Nephron (organoid): ENCODE data around the gene TC2N.
A peak's percentile ranks its signal among the peaks of the same experiment; 100 is the strongest.

Source experiments
- H3K27ac Mint-ChIP-seq, 3 experiments: 2 replicates each; pipeline ENCODE4 v1.8.0; 2020; ENCODE audit warnings: mixed read lengths in 3 of 3, mild to moderate bottlenecking in 2 of 3, moderate library complexity in 1 of 3
- H3K27me3 Mint-ChIP-seq: 2 replicates; pipeline ENCODE4 v1.8.0; 2021; ENCODE audit warnings: low read depth, mild to moderate bottlenecking, moderate library complexity, mixed read lengths
- H3K36me3 Mint-ChIP-seq: 2 replicates; pipeline ENCODE4 v1.8.0; 2020; ENCODE audit warnings: low read depth, mixed read lengths
- H3K4me1 Mint-ChIP-seq: 2 replicates; pipeline ENCODE4 v1.8.0; 2020; ENCODE audit warnings: mixed read lengths
- H3K4me3 Mint-ChIP-seq, 3 experiments: 2 replicates each; pipeline ENCODE4 v1.8.0; 2020; ENCODE audit warnings: mild to moderate bottlenecking in 3 of 3, mixed read lengths in 3 of 3, moderate library complexity in 2 of 3
- H3K9me3 Mint-ChIP-seq: 2 replicates; pipeline ENCODE4 v1.8.0; 2020; ENCODE audit warnings: mixed read lengths
- TF ChIP-seq, protein P1 (sequence below), 3 experiments: fragments of 200-600 bp; sonication (generic); IDR thresholded peaks; one replicate each; pipeline ENCODE4 v1.5.0; 2021; ENCODE audit warnings: antibody characterized with exemption in 3 of 3; ENCODE audit not compliant: unreplicated experiment in 3 of 3

TC2N gene

DNA sequence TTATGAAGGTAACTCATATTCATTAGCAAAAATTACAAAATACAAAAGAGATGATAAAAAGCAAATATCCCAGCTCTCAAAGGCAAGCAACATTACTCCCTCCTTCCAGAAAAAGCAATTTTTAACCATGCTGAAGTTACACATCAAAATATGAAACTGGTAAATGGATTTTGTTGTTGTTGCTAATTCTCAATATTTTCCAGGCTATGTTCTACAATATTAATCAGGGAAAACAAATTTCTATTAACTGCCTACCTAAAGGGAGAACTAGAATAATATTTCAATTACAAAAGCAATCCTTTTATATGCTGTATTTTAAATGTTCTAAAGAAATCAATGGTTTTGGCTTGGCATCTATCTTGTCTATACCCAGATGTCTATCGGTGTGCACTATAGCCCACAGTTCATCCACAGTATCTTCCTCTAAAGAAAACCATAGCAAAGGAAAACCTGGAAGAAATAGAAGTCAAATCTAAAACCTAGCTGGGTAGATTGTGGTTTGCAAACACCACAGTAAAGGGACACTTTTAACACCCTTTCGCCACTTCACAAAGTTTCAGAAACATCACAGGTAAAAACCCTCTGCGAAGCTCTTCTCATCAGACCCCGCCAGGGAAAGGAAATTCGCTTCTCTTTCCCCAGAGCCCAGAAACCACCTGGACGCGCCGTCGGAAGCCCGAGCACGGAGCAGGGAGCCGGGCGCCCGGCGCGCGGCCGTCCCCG, 32.0 kb downstream of the TC2N start:
- Mint-ChIP-seq H3K27ac (no peak overlapping the region), H3K4me1 (peaks cover 3% of the 10 kb centered on the region), H3K4me3 (peak overlapping the region; percentile 73 to 80 (median 80)), H3K27me3 (peaks cover 78% of the 10 kb centered on the region), H3K36me3 (no peaks in the 10 kb centered on the region), H3K9me3 (peaks cover 9% of the 10 kb centered on the region)
- TF ChIP-seq, protein P1, sequence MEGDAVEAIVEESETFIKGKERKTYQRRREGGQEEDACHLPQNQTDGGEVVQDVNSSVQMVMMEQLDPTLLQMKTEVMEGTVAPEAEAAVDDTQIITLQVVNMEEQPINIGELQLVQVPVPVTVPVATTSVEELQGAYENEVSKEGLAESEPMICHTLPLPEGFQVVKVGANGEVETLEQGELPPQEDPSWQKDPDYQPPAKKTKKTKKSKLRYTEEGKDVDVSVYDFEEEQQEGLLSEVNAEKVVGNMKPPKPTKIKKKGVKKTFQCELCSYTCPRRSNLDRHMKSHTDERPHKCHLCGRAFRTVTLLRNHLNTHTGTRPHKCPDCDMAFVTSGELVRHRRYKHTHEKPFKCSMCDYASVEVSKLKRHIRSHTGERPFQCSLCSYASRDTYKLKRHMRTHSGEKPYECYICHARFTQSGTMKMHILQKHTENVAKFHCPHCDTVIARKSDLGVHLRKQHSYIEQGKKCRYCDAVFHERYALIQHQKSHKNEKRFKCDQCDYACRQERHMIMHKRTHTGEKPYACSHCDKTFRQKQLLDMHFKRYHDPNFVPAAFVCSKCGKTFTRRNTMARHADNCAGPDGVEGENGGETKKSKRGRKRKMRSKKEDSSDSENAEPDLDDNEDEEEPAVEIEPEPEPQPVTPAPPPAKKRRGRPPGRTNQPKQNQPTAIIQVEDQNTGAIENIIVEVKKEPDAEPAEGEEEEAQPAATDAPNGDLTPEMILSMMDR (IDR thresholded peaks at IDR 0.05; ENCODE audit: unreplicated experiment in 3 of 3): no peak

DNA sequence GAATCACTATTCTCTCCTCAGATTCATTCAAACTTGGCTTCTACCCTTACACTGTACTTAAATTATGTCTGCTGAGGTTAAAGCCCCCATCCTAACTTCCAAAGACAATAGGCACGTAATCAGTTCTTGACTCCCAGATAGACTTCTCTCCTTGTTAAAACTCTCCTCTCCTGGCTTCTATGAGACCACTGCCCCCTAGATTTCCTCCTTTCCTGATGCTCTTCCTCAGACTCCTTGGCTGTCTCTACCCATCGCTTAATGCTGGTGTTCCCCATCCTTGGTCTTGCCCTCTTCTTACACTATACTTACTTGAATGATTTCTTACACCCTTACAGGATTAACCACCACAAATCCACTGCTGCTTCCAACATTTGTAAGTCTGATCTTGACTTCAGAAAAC, 32.8 kb downstream of the TC2N start:
- TF ChIP-seq, protein P1 (IDR thresholded peaks at IDR 0.05; ENCODE audit: unreplicated experiment in 3 of 3): no peak
- no peak overlapping the region for H3K27ac Mint-ChIP-seq
- peaks cover 9% of the 10 kb centered on the region for H3K9me3 Mint-ChIP-seq
- no peaks in the 10 kb centered on the region for H3K36me3 Mint-ChIP-seq
- peaks cover 3% of the 10 kb centered on the region for H3K4me1 Mint-ChIP-seq
- peak overlapping the region; percentile 2 to 13 (median 11) for H3K4me3 Mint-ChIP-seq
- peaks cover 70% of the 10 kb centered on the region for H3K27me3 Mint-ChIP-seq

DNA sequence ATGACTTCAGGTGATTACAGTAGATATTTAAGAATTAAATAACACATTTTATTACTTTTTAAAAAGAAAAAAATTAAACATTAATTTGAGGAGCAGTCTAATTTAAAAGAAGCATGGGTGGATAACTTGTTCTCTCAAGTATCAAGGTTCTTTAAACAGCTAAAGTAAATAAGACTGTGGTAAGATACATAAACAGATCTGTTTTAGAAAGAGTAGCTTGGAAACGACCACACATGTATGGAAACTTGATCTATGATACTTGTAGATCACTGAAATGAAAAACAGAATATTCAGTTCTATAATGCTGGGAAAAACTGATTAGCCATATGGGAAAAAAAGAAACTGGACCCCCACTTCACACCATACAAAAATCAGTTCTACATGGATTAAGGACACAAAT, 36.0 kb downstream of the TC2N start:
- H3K27ac Mint-ChIP-seq: no peak overlapping the region
- H3K4me1 Mint-ChIP-seq: peaks cover 3% of the 10 kb centered on the region
- TF ChIP-seq, protein P1 (IDR thresholded peaks at IDR 0.05; ENCODE audit: unreplicated experiment in 3 of 3): no peak
- peaks cover 41% of the 10 kb centered on the region for H3K27me3 Mint-ChIP-seq
- no peaks in the 10 kb centered on the region for H3K36me3 Mint-ChIP-seq
- no peak overlapping the region for H3K4me3 Mint-ChIP-seq
- H3K9me3 Mint-ChIP-seq: peaks cover 16% of the 10 kb centered on the region

DNA sequence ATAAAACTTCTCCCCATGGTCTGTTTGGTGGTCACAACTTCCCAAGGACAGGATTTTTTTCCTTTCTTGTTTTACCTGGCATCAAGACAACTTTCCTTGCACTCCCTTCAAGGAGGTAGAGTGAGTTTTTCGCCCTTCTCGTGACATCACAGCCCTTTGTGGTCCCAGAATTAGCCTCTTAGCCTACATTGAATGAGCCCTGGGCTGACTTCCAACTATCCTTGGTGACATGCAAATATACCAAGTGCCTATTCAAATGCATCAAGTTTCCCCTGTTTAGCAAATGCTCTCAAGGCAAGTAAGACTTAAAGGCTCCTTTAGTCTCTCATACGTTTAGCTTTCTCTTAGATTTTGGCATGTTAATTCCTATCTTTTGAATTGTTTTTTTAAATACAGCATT, 36.6 kb downstream of the TC2N start:
- Mint-ChIP-seq H3K36me3 (no peaks in the 10 kb centered on the region), H3K4me1 (peaks cover 3% of the 10 kb centered on the region), H3K27ac (no peak overlapping the region), H3K4me3 (no peak overlapping the region), H3K9me3 (peaks cover 16% of the 10 kb centered on the region), H3K27me3 (peaks cover 38% of the 10 kb centered on the region)
- TF ChIP-seq, protein P1 (IDR thresholded peaks at IDR 0.05; ENCODE audit: unreplicated experiment in 3 of 3): no peak

DNA sequence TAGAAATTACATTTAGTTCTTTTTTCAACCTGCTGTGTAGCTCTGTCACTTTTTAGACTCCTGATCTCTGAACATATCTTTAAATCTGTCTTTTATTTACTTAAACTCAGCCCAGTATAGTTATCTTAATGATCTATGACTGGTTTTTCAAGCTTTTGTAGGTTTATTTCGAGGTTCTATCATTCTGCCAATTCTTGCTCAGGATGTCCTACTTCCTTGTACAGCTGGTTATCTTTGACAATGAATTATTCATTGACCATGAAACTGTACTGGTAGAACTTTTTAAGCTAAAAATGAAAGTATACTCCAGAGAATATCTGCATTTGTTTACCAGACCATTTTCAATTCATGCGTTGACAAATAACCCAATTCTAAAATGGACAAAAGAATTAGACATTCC, 37.8 kb downstream of the TC2N start:
- Mint-ChIP-seq H3K27me3 (peaks cover 26% of the 10 kb centered on the region), H3K4me3 (no peak overlapping the region), H3K4me1 (peaks cover 3% of the 10 kb centered on the region), H3K9me3 (peaks cover 12% of the 10 kb centered on the region), H3K27ac (no peak overlapping the region), H3K36me3 (no peaks in the 10 kb centered on the region)
- TF ChIP-seq, protein P1 (IDR thresholded peaks at IDR 0.05; ENCODE audit: unreplicated experiment in 3 of 3): no peak

DNA sequence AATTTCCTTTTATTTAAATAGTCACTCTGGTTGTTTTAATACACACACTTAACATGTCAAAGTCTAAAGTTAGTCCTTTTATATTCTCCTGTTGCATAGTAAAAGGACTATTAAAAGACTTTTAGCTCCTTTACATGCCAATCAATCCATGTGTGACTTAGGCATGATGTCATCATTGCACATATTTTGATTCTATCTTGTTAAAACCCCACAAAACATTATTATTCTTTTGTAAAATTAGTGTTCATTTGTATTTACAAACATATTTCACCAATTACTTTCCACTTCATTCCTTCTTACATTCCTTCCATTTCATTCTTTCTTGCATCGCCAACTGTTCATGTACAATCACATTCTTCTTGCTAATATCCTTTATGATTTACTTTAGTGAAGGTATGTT, 39.6 kb downstream of the TC2N start:
- TF ChIP-seq, protein P1 (IDR thresholded peaks at IDR 0.05; ENCODE audit: unreplicated experiment in 3 of 3): no peak
- Mint-ChIP-seq H3K27ac (no peak overlapping the region), H3K36me3 (no peaks in the 10 kb centered on the region), H3K4me3 (no peak overlapping the region), H3K4me1 (peaks cover 3% of the 10 kb centered on the region), H3K9me3 (peaks cover 7% of the 10 kb centered on the region), H3K27me3 (peaks cover 15% of the 10 kb centered on the region)
